HG02759 (cell line): Measurements from ENCODE around the gene WNK1.

Experiments used
- ATAC-seq: cut with Tn5 transposase; IDR thresholded peaks from one replicate; pipeline ENCODE4 v1.9.1; 2021; ENCODE audit warnings: mild to moderate bottlenecking, moderate library complexity; ENCODE audit not compliant: unreplicated experiment

Gene WNK1

GRCh38 chr12:851913-852312 is 99.5 kb downstream of the WNK1 start:
- ATAC-seq: no peak

DNA sequence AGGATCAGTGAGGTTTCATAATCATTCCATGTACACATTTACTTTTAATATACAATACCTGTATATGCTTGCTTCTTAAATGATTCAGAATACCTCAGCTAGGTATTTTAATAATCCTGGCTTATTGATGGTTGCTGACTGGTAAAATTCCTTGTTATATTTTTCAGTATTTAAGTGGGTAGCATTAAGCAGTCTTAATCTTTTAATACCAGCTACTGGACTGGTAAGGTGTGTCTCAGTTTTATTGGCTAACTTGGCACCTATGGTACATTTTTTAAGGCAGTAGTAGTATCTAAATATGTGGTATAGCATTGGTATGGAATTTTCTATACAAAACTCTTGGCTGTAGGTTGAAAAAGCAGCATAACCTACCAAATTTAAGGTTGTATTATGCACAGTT is 100.5 kb downstream of the WNK1 start:
- no peak for ATAC-seq

- no peak for ATAC-seq
These were observed 105.2 kb downstream of the WNK1 start for GRCh38 chr12:857611-858010.

DNA sequence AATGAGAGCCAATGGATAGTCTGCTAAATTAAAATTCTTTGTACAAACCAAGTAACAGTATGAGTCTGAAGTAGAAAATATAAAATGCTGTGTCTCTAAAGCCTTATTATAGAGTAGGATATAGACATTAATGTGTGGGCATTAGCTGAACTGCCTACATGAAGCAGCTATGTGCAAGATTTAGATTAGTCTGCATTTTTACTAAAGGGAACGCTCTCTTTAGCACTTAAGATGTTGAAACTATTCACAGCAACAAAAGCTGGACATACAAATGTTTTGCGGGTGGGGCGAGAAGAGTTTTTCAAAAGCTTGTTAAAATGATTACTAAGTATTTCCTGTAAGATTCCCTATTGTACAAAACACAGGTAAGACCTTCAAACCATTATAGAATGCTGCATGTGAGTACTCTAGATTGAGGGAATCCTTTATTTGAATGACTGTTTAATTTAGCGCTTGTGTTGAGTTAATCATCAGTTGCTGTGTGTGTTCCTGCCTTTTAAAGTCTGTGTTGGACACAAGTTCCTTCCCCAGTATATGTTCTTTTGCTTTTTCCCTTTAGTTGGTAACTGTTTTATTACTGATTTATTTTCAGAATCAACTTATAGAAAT is 110.0 kb downstream of the WNK1 start:
- ATAC-seq: no peak

DNA sequence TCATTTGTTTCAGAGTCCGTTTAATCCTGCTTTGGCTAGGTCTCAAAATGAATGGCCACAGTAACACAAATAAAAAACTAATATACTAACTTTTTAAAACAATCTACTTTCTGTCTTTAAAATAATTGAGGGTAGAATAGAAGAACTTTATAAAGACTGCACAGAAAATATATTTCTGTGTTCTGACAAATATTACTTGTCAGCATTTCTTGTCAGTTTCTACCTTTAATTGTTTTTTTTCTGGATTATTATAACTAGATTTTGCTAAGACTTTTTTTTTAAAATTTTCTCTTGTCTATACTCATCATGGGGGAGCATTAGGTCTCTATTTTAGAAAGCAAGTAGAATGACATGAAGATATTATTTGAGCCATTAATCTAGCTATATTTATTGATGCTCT is 110.9 kb downstream of the WNK1 start:
- no peak for ATAC-seq

- no peak for ATAC-seq
These were observed 113.2 kb downstream of the WNK1 start for GRCh38 chr12:865614-866013.

DNA sequence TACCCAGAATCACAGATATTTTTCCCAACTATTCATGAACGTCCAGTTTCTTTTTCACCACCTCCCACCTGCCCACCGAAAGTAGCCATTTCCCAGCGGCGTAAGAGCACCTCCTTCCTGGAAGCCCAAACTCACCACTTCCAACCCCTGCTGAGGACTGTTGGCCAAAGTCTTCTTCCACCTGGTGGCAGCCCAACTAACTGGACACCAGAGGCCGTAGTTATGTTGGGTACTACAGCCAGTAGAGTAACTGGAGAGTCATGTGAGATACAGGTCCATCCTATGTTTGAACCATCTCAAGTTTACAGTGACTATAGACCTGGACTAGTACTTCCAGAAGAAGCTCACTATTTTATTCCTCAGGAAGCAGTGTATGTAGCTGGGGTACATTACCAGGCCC is 115.5 kb downstream of the WNK1 start:
- ATAC-seq: no peak

DNA sequence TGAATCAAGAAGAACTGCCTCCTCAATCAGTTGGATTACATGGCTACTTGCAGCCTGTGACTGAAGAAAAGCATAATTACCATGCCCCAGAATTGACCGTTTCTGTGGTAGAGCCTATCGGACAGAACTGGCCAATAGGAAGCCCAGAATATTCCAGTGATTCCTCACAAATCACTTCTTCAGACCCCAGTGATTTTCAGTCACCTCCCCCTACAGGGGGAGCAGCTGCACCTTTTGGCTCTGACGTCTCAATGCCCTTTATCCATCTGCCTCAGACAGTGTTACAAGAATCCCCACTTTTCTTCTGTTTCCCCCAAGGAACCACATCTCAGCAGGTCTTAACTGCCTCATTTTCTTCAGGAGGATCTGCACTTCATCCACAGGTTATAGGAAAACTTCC is 116.3 kb downstream of the WNK1 start:
- ATAC-seq: no peak

DNA sequence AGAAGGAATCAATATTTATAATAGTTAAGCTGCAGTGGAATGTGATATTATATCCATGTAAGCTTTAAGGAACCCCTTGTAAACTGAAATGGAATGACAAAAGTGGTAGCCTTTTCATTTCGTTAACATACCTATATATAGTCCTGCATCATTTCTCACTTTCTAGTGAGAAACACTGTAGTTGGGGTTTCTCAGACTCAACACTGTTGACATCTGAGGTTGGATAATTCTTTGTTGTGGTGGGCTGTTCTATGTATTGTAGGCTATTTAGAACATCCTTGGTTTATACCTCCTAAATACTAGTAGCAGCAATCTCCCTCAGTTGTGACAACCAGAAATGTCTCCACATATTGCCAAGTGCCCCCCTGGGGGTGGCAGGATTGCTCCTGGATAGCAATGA is 118.0 kb downstream of the WNK1 start:
- no peak for ATAC-seq

- no peak for ATAC-seq
These were observed 121.6 kb downstream of the WNK1 start for GRCh38 chr12:873954-874353.

DNA sequence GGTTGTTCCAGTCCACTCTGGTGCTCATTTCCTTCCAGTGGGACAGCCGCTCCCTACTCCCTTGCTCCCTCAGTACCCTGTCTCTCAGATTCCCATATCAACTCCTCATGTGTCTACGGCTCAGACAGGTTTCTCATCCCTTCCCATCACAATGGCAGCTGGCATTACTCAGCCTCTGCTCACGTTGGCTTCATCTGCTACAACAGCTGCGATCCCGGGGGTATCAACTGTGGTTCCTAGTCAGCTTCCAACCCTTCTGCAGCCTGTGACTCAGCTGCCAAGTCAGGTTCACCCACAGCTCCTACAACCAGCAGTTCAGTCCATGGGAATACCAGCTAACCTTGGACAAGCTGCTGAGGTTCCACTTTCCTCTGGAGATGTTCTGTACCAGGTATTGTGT is 127.3 kb downstream of the WNK1 start:
- ATAC-seq: no peak

GRCh38 chr12:880656-881055 is 128.3 kb downstream of the WNK1 start:
- no peak for ATAC-seq

DNA sequence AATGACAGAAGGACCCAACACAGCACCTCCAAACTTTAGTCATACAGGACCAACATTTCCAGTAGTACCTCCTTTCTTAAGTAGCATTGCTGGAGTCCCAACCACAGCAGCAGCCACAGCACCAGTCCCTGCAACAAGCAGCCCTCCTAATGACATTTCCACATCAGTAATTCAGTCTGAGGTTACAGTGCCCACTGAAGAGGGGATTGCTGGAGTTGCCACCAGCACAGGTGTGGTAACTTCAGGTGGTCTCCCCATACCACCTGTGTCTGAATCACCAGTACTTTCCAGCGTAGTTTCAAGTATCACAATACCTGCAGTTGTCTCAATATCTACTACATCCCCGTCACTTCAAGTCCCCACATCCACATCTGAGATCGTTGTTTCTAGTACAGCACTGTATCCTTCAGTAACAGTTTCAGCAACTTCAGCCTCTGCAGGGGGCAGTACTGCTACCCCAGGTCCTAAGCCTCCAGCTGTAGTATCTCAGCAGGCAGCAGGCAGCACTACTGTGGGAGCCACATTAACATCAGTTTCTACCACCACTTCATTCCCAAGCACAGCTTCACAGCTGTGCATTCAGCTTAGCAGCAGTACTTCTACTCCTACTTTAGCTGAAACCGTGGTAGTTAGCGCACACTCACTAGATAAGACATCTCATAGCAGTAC is 132.5 kb downstream of the WNK1 start:
- ATAC-seq: no peak

DNA sequence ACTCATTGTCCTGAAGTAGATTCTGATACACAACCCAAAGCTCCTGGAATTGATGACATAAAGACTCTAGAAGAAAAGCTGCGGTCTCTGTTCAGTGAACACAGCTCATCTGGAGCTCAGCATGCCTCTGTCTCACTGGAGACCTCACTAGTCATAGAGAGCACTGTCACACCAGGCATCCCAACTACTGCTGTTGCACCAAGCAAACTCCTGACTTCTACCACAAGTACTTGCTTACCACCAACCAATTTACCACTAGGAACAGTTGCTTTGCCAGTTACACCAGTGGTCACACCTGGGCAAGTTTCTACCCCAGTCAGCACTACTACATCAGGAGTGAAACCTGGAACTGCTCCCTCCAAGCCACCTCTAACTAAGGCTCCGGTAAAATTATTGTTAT is 133.3 kb downstream of the WNK1 start:
- ATAC-seq: no peak

DNA sequence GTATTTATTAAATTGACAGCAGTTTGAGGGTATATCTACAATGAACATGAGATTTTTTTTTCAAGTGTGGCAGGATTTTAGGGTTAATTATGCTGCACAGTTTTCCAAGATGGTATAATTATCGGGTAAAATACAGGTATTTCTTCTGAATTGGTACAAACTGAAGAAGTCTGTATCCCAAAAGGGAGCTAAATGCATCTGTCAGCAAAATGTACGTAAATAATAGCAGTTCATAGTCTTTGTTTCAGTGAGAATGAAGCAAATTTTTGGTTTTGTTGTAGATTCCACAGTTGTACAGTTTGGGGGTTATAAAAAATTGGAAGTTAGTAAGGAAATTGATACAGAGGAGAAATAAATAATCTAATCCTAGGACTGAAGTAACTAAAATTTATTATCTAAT is 133.8 kb downstream of the WNK1 start:
- no peak for ATAC-seq

DNA sequence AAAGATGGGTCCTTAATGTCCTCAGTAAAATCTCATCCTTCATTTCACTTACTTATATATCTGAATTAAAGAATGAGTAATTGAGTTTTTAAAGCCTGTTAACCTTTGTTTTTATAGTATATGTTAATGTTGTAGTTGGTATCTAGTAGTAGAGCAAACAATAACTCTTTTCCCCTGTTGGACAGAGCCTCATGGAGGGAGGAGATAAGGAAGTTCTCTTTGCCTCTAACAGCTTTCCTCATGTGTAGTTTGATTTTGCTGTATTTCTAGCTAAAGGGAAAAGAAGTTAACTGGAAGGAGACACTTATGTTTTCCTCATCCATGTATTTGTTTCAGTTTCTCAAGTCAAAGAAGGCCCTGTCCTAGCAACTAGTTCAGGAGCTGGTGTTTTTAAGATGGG is 141.8 kb downstream of the WNK1 start:
- no peak for ATAC-seq

GRCh38 chr12:896031-896430 is 143.7 kb downstream of the WNK1 start:
- no peak for ATAC-seq

GRCh38 chr12:897386-897785 is 145.0 kb downstream of the WNK1 start:
- no peak for ATAC-seq

DNA sequence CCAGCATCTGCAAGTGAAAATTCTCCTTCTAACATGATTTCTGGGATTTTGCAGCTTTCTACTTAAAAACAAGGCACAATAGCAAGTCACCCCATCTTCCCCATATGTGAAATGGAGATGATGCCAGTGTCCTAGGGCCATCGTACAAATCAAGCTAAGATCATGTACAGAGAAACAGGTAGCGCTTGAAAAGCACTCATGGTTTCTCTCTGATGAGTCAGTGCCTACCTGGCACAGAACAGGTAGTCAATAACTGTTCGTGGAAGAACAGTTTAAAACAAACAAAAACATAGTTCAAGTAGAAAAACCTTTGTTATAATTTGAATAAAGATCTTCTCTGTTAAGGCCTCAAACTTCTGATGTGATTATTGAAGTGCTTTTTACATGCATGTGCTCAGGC is 150.2 kb downstream of the WNK1 start:
- no peak for ATAC-seq

- no peak for ATAC-seq
These were observed 150.7 kb downstream of the WNK1 start for GRCh38 chr12:903055-903454.

GRCh38 chr12:904010-904414 is 151.6 kb downstream of the WNK1 start:
- ATAC-seq: no peak

DNA sequence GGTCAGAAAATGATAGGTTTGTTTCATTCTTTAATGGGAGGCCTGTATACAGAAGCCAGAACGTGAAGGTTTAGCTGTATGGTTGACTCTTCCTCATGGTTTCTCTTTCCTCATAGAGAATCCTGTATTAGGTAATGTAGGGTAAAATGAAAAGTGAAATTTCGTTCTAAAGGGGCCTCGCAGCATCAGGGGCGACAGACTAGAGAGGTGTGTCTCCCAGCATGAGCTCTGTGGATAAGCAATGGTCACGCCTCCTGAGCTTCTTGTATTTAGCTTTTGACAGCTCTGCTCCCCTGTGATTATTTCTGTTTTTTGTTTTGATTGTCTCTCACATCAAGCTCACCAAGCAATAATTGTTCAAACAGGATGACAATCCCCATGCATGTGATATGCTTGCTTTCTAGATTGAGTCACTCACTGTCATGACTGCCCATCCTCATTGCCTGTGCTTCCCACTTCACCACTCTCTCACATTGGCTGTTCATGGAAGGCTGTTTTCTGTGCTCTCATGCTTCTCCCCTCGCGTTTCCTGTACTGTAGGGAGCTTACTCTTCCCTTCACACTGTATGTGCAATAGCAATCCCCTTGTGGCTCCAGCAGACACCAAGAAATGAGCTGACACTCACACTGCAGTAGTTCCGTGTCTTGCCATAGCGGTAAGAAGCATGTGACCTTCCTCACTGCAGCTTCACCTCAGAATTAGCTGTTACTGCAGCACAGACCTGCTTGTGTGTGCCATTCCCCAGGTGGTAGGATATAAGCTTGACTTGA is 153.1 kb downstream of the WNK1 start:
- ATAC-seq: no peak
